ENCODE results near the gene TRIP12. TPM values are rescaled to one million over a fixed set of nuclear protein-coding genes. Genes with fewer than 3 reads are reported as not detected.
"Not testable (repeated sequence)": the region's sequence is repeated elsewhere in the genome, so short reads cannot be mapped to it uniquely, and the experiment has no call there.

Gene TRIP12
- total RNA-seq, 1 experiment from 2014 or later, result 167 TPM

GRCh38 chr2:229843613-229844012 lies 78.2 kb downstream of the TRIP12 start:
- no peaks in the 10 kb centered on the region for H3K27me3 ChIP-seq
- peaks cover 5% of the 10 kb centered on the region for H3K4me1 ChIP-seq
- H3K4me3 ChIP-seq, result no peak overlapping the region
- peaks cover 42% of the 10 kb centered on the region for H3K36me3 ChIP-seq
- no peaks in the 10 kb centered on the region for H3K9me3 ChIP-seq (replicated peaks)
- H3K27ac ChIP-seq, result no peak overlapping the region
- no peak for DNase-seq

GRCh38 chr2:229838729-229839128 lies 83.1 kb downstream of the TRIP12 start:
- H3K4me1 ChIP-seq, result peaks cover 5% of the 10 kb centered on the region
- no peak overlapping the region for H3K27ac ChIP-seq
- no peak for DNase-seq
- H3K36me3 ChIP-seq, result peaks cover 37% of the 10 kb centered on the region
- H3K27me3 ChIP-seq, result no peaks in the 10 kb centered on the region
- H3K4me3 ChIP-seq, result no peak overlapping the region
- no peaks in the 10 kb centered on the region for H3K9me3 ChIP-seq (replicated peaks)

- Histone ChIP-seq H3K4me3 (no peak overlapping the region), H3K9me3 (replicated peaks) (no peaks in the 10 kb centered on the region), H3K36me3 (peaks cover 30% of the 10 kb centered on the region), H3K4me1 (peaks cover 2% of the 10 kb centered on the region), H3K27ac (no peak overlapping the region), H3K27me3 (no peaks in the 10 kb centered on the region)
- no peak for DNase-seq
These were observed 85.0 kb downstream of the TRIP12 start for GRCh38 chr2:229836847-229837246.

- DNase-seq, result no peak
These were observed 86.1 kb downstream of the TRIP12 start for GRCh38 chr2:229835596-229836283.

GRCh38 chr2:229834368-229834767 lies 87.4 kb downstream of the TRIP12 start:
- not testable (repeated sequence) for H3K4me3 ChIP-seq; H3K27me3 ChIP-seq; DNase-seq; H3K9me3 ChIP-seq (replicated peaks); H3K27ac ChIP-seq; H3K4me1 ChIP-seq
- H3K36me3 ChIP-seq, result peaks cover 32% of the 10 kb centered on the region

More at GRCh38 chr2:229835596-229836283, 86.1 kb downstream of the TRIP12 start:
- Histone ChIP-seq H3K4me1 (no peaks in the 10 kb centered on the region), H3K27ac (no peak overlapping the region), H3K9me3 (replicated peaks) (no peaks in the 10 kb centered on the region), H3K36me3 (peaks cover 34% of the 10 kb centered on the region), H3K4me3 (no peak overlapping the region), H3K27me3 (no peaks in the 10 kb centered on the region)

- Histone ChIP-seq H3K36me3 (peaks cover 39% of the 10 kb centered on the region), H3K4me1 (no peaks in the 10 kb centered on the region), H3K27ac (no peak overlapping the region), H3K9me3 (replicated peaks) (no peaks in the 10 kb centered on the region), H3K4me3 (no peak overlapping the region), H3K27me3 (no peaks in the 10 kb centered on the region)
- no peak for DNase-seq
These were observed 89.3 kb downstream of the TRIP12 start for GRCh38 chr2:229832510-229832898.

- no peaks in the 10 kb centered on the region for H3K4me1 ChIP-seq
- no peaks in the 10 kb centered on the region for H3K27me3 ChIP-seq
- H3K9me3 ChIP-seq (replicated peaks), result no peaks in the 10 kb centered on the region
- no peak overlapping the region for H3K27ac ChIP-seq
- peaks cover 41% of the 10 kb centered on the region for H3K36me3 ChIP-seq
- DNase-seq, result no peak
- H3K4me3 ChIP-seq, result no peak overlapping the region
These were observed 89.9 kb downstream of the TRIP12 start for GRCh38 chr2:229831805-229832509.

GRCh38 chr2:229825476-229825875 lies 96.3 kb downstream of the TRIP12 start:
- Histone ChIP-seq H3K9me3 (replicated peaks) (no peaks in the 10 kb centered on the region), H3K27me3 (no peaks in the 10 kb centered on the region), H3K4me1 (no peaks in the 10 kb centered on the region), H3K36me3 (peaks cover 58% of the 10 kb centered on the region), H3K27ac (no peak overlapping the region), H3K4me3 (no peak overlapping the region)
- no peak for DNase-seq

GRCh38 chr2:229821316-229821715 lies 100.5 kb downstream of the TRIP12 start:
- no peak for DNase-seq
- no peak overlapping the region for H3K4me3 ChIP-seq
- no peaks in the 10 kb centered on the region for H3K27me3 ChIP-seq
- H3K4me1 ChIP-seq, result no peaks in the 10 kb centered on the region
- no peaks in the 10 kb centered on the region for H3K9me3 ChIP-seq (replicated peaks)
- H3K36me3 ChIP-seq, result peaks cover 53% of the 10 kb centered on the region
- no peak overlapping the region for H3K27ac ChIP-seq

GRCh38 chr2:229818230-229818629 lies 103.6 kb downstream of the TRIP12 start:
- no peak overlapping the region for H3K27ac ChIP-seq
- H3K36me3 ChIP-seq, result peaks cover 51% of the 10 kb centered on the region
- H3K9me3 ChIP-seq (replicated peaks), result no peaks in the 10 kb centered on the region
- no peaks in the 10 kb centered on the region for H3K4me1 ChIP-seq
- no peak overlapping the region for H3K4me3 ChIP-seq
- no peak for DNase-seq
- no peaks in the 10 kb centered on the region for H3K27me3 ChIP-seq

GRCh38 chr2:229815858-229816257 lies 106.0 kb downstream of the TRIP12 start:
- Histone ChIP-seq H3K36me3 (peaks cover 58% of the 10 kb centered on the region), H3K9me3 (replicated peaks) (no peaks in the 10 kb centered on the region), H3K4me1 (no peaks in the 10 kb centered on the region), H3K27ac (no peak overlapping the region), H3K27me3 (no peaks in the 10 kb centered on the region), H3K4me3 (no peak overlapping the region)
- no peak for DNase-seq

- Histone ChIP-seq H3K9me3 (replicated peaks) (no peaks in the 10 kb centered on the region), H3K36me3 (peaks cover 62% of the 10 kb centered on the region), H3K27ac (no peak overlapping the region), H3K4me3 (no peak overlapping the region), H3K4me1 (no peaks in the 10 kb centered on the region), H3K27me3 (no peaks in the 10 kb centered on the region)
- no peak for DNase-seq
These were observed 106.5 kb downstream of the TRIP12 start for GRCh38 chr2:229815342-229815741.

- DNase-seq, result peak in 1 of 2 experiments; percentile 16
- no peak overlapping the region for H3K27ac ChIP-seq
These were observed 111.0 kb downstream of the TRIP12 start for GRCh38 chr2:229810786-229811185.

GRCh38 chr2:229805559-229805958 lies 116.2 kb downstream of the TRIP12 start:
- Histone ChIP-seq H3K4me1 (0 out of 2 replicates have a peak, but pooled peaks cover under 1% of the 10 kb centered on the region), H3K36me3 (peaks cover 78% of the 10 kb centered on the region), H3K27me3 (no peaks in the 10 kb centered on the region), H3K4me3 (no peak overlapping the region), H3K27ac (no peak overlapping the region), H3K9me3 (replicated peaks) (no peaks in the 10 kb centered on the region)
- no peak for DNase-seq

More at GRCh38 chr2:229810786-229811185, 111.0 kb downstream of the TRIP12 start:
- Histone ChIP-seq H3K9me3 (replicated peaks) (no peaks in the 10 kb centered on the region), H3K4me3 (no peak overlapping the region), H3K4me1 (no peaks in the 10 kb centered on the region), H3K27me3 (no peaks in the 10 kb centered on the region), H3K36me3 (peaks cover 76% of the 10 kb centered on the region)

GRCh38 chr2:229802785-229803184 lies 119.0 kb downstream of the TRIP12 start:
- no peak for DNase-seq
- Histone ChIP-seq H3K4me1 (0 out of 2 replicates have a peak, but pooled peaks cover 6% of the 10 kb centered on the region), H3K4me3 (no peak overlapping the region), H3K27ac (no peak overlapping the region), H3K36me3 (peaks cover 76% of the 10 kb centered on the region), H3K27me3 (no peaks in the 10 kb centered on the region), H3K9me3 (replicated peaks) (no peaks in the 10 kb centered on the region)

Data from SJCRH30 (cell line).